SJCRH30 (cell line): ENCODE data around the gene ENKUR. TPM values are rescaled to one million over a fixed set of nuclear protein-coding genes. Genes with fewer than 3 reads are reported as not detected.

Experiments
- DNase-seq, 2 experiments: peaks; one replicate each; pipeline ENCODE4 v3.0.0-alpha.2; 2015 to 2020
- H3K27ac ChIP-seq: fragments of 250-450 bp; sonication (Bioruptor Pico); 2 replicates; pipeline ENCODE4 v1.5.1; 2020; ENCODE audit warnings: mild to moderate bottlenecking, moderate library complexity
- H3K27me3 ChIP-seq: fragments of 250-450 bp; sonication (Bioruptor Pico); 2 replicates; pipeline ENCODE4 v1.5.1; 2020; ENCODE audit warnings: mild to moderate bottlenecking, moderate library complexity
- H3K36me3 ChIP-seq: fragments of 250-450 bp; sonication (Bioruptor Pico); 2 replicates; pipeline ENCODE4 v1.5.1; 2020; ENCODE audit warnings: mild to moderate bottlenecking, moderate library complexity
- H3K4me1 ChIP-seq: fragments of 250-450 bp; sonication (Bioruptor Pico); 2 replicates; pipeline ENCODE4 v1.5.1; 2020; ENCODE audit warnings: mild to moderate bottlenecking, moderate library complexity
- H3K4me3 ChIP-seq: fragments of 250-450 bp; sonication (Bioruptor Pico); 2 replicates; pipeline ENCODE4 v1.5.1; 2020; ENCODE audit warnings: mild to moderate bottlenecking, moderate library complexity
- H3K9me3 ChIP-seq: fragments of 250-450 bp; sonication (Bioruptor Pico); replicated peaks from 2 replicates; pipeline ENCODE4 v1.5.1; 2020; ENCODE audit warnings: mild to moderate bottlenecking, moderate library complexity
- total RNA-seq: library from RNA; depleted of rRNA; stranded (reverse); fragments of >200 nt; shearing (Covaris generic); gene quantifications from 2 replicates; pipeline ENCODE4 v1.2.3, GENCODE V29; 2014

ENKUR gene
- total RNA-seq, 1 experiment from 2014 or later: not detected

GRCh38 chr10:24998044-24998443, 17.9 kb downstream of the ENKUR start:
- Histone ChIP-seq H3K4me1 (no peaks in the 10 kb centered on the region), H3K36me3 (no peaks in the 10 kb centered on the region), H3K4me3 (no peak overlapping the region), H3K27me3 (no peaks in the 10 kb centered on the region), H3K27ac (no peak overlapping the region), H3K9me3 (peaks cover 5% of the 10 kb centered on the region; the same call in 1 of the 2 replicates)
- DNase-seq: no peak

GRCh38 chr10:24995072-24995471, 20.9 kb downstream of the ENKUR start:
- no peak overlapping the region for H3K27ac ChIP-seq
- no peaks in the 10 kb centered on the region for H3K4me1 ChIP-seq
- no peaks in the 10 kb centered on the region for H3K27me3 ChIP-seq
- H3K9me3 ChIP-seq: peaks cover 2% of the 10 kb centered on the region; the same call in 1 of the 2 replicates
- DNase-seq: no peak
- no peaks in the 10 kb centered on the region for H3K36me3 ChIP-seq
- H3K4me3 ChIP-seq: no peak overlapping the region

GRCh38 chr10:24993237-24993958, 22.6 kb downstream of the ENKUR start:
- H3K27me3 ChIP-seq: 0 out of 2 replicates have a peak, but pooled peaks cover 5% of the 10 kb centered on the region
- H3K9me3 ChIP-seq: no peaks in the 10 kb centered on the region
- no peaks in the 10 kb centered on the region for H3K4me1 ChIP-seq
- no peak overlapping the region for H3K4me3 ChIP-seq
- no peak for DNase-seq
- no peak overlapping the region for H3K27ac ChIP-seq
- H3K36me3 ChIP-seq: no peaks in the 10 kb centered on the region

- DNase-seq: no peak
- H3K9me3 ChIP-seq: no peaks in the 10 kb centered on the region
- H3K27me3 ChIP-seq: 0 out of 2 replicates have a peak, but pooled peaks cover 5% of the 10 kb centered on the region
- no peaks in the 10 kb centered on the region for H3K36me3 ChIP-seq
- no peaks in the 10 kb centered on the region for H3K4me1 ChIP-seq
- H3K4me3 ChIP-seq: no peak overlapping the region
- H3K27ac ChIP-seq: no peak overlapping the region
Measured at GRCh38 chr10:24992512-24993133, 23.3 kb downstream of the ENKUR start.

GRCh38 chr10:24991298-24991697, 24.7 kb downstream of the ENKUR start:
- no peak for DNase-seq
- Histone ChIP-seq H3K9me3 (no peaks in the 10 kb centered on the region), H3K4me1 (no peaks in the 10 kb centered on the region), H3K27me3 (0 out of 2 replicates have a peak, but pooled peaks cover 5% of the 10 kb centered on the region), H3K27ac (no peak overlapping the region), H3K4me3 (no peak overlapping the region), H3K36me3 (no peaks in the 10 kb centered on the region)

- DNase-seq: no peak
- Histone ChIP-seq H3K27me3 (peaks cover 10% of the 10 kb centered on the region; the same call in 1 of the 2 replicates), H3K27ac (no peak overlapping the region)
Measured at GRCh38 chr10:24989867-24990266, 26.1 kb downstream of the ENKUR start.

GRCh38 chr10:24988831-24989640, 26.9 kb downstream of the ENKUR start:
- no peak overlapping the region for H3K27ac ChIP-seq
- H3K4me3 ChIP-seq: no peak overlapping the region
- DNase-seq: no peak
- H3K27me3 ChIP-seq: peaks cover 11% of the 10 kb centered on the region; the same call in 1 of the 2 replicates
- no peaks in the 10 kb centered on the region for H3K9me3 ChIP-seq
- no peaks in the 10 kb centered on the region for H3K4me1 ChIP-seq
- H3K36me3 ChIP-seq: no peaks in the 10 kb centered on the region

More at GRCh38 chr10:24989867-24990266, 26.1 kb downstream of the ENKUR start:
- no peak overlapping the region for H3K4me3 ChIP-seq
- H3K36me3 ChIP-seq: no peaks in the 10 kb centered on the region
- H3K9me3 ChIP-seq: no peaks in the 10 kb centered on the region
- H3K4me1 ChIP-seq: no peaks in the 10 kb centered on the region

GRCh38 chr10:24984906-24985305, 31.1 kb downstream of the ENKUR start:
- H3K27ac ChIP-seq: no peak overlapping the region
- no peaks in the 10 kb centered on the region for H3K36me3 ChIP-seq
- peaks cover 11% of the 10 kb centered on the region; the same call in 1 of the 2 replicates for H3K27me3 ChIP-seq
- DNase-seq: no peak
- H3K9me3 ChIP-seq: no peaks in the 10 kb centered on the region
- H3K4me3 ChIP-seq: no peak overlapping the region
- no peaks in the 10 kb centered on the region for H3K4me1 ChIP-seq

GRCh38 chr10:24983946-24984345, 32.0 kb downstream of the ENKUR start:
- Histone ChIP-seq H3K4me1 (no peaks in the 10 kb centered on the region), H3K27ac (no peak overlapping the region), H3K27me3 (peaks cover 8% of the 10 kb centered on the region; the same call in 1 of the 2 replicates), H3K36me3 (no peaks in the 10 kb centered on the region), H3K4me3 (no peak overlapping the region), H3K9me3 (no peaks in the 10 kb centered on the region)
- DNase-seq: no peak

- Histone ChIP-seq H3K4me1 (no peaks in the 10 kb centered on the region), H3K27me3 (peaks cover 6% of the 10 kb centered on the region; the same call in 1 of the 2 replicates), H3K27ac (no peak overlapping the region), H3K4me3 (no peak overlapping the region), H3K36me3 (no peaks in the 10 kb centered on the region), H3K9me3 (no peaks in the 10 kb centered on the region)
- DNase-seq: no peak
Measured at GRCh38 chr10:24983130-24983529, 32.8 kb downstream of the ENKUR start.

- Histone ChIP-seq H3K36me3 (no peaks in the 10 kb centered on the region), H3K27me3 (peaks cover 6% of the 10 kb centered on the region; the same call in 1 of the 2 replicates), H3K9me3 (no peaks in the 10 kb centered on the region), H3K27ac (no peak overlapping the region), H3K4me1 (no peaks in the 10 kb centered on the region), H3K4me3 (no peak overlapping the region)
- no peak for DNase-seq
Measured at GRCh38 chr10:24982319-24983112, 33.4 kb downstream of the ENKUR start.

GRCh38 chr10:24981161-24981710, 34.7 kb downstream of the ENKUR start:
- Histone ChIP-seq H3K9me3 (no peaks in the 10 kb centered on the region), H3K4me1 (no peaks in the 10 kb centered on the region), H3K36me3 (no peaks in the 10 kb centered on the region), H3K4me3 (no peak overlapping the region), H3K27me3 (peaks cover 6% of the 10 kb centered on the region; the same call in 1 of the 2 replicates), H3K27ac (no peak overlapping the region)
- DNase-seq: no peak

- no peaks in the 10 kb centered on the region for H3K9me3 ChIP-seq
- no peaks in the 10 kb centered on the region; the same call in 1 of the 2 replicates for H3K27me3 ChIP-seq
- H3K27ac ChIP-seq: no peak overlapping the region
- H3K36me3 ChIP-seq: no peaks in the 10 kb centered on the region
- no peak overlapping the region for H3K4me3 ChIP-seq
- no peak for DNase-seq
- no peaks in the 10 kb centered on the region for H3K4me1 ChIP-seq
Measured at GRCh38 chr10:24979685-24980084, 36.3 kb downstream of the ENKUR start.

- Histone ChIP-seq H3K9me3 (no peaks in the 10 kb centered on the region), H3K4me1 (no peaks in the 10 kb centered on the region), H3K27me3 (no peaks in the 10 kb centered on the region), H3K4me3 (no peak overlapping the region), H3K27ac (no peak overlapping the region), H3K36me3 (no peaks in the 10 kb centered on the region)
- no peak for DNase-seq
Measured at GRCh38 chr10:24974976-24975375, 41.0 kb downstream of the ENKUR start.
